ENCODE results near the gene CENPA.
"Not testable (repeated sequence)": the region's sequence is repeated elsewhere in the genome, so short reads cannot be mapped to it uniquely, and the experiment has no call there.

Gene CENPA

DNA sequence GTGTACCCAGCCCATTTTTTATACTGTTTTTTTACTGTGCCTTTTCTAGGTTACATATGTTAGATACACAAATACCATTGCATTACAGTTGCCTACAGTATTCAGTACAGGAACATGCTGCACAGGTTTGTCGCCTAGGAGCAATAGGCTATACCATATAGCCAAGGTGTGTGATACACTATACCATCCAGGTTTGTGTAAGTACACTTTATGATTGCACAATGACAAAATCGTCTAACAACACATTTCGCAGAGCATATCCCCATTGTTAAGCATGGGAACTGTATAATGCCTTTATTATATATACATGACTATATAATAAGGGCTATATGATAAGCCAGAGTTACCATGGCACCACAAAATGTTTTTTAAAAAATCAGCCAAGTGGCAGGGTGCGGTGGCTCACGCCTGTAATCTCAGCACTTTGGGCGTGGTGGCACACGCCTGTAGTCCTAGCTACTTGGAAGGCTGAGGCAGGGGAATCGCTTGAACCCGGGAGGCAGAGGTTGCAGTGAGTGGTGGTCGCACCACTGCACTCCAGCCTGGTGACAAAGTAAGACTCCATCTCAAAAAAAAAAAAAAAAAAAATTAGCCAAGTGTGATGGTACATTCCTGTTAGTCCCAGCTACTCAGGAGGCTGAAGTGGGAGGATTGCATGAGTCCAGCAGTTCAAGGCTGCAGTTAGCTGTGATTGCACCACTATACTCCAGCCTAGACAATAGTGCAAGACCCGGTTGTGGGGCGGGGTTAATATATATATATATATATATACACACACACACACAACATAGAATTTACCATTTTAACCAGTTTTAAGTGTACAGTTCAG lies 2.8 kb upstream of the CENPA start:
- no peak for DNase-seq
- intact Hi-C loops (cut with DNase I): no loop called here

DNA sequence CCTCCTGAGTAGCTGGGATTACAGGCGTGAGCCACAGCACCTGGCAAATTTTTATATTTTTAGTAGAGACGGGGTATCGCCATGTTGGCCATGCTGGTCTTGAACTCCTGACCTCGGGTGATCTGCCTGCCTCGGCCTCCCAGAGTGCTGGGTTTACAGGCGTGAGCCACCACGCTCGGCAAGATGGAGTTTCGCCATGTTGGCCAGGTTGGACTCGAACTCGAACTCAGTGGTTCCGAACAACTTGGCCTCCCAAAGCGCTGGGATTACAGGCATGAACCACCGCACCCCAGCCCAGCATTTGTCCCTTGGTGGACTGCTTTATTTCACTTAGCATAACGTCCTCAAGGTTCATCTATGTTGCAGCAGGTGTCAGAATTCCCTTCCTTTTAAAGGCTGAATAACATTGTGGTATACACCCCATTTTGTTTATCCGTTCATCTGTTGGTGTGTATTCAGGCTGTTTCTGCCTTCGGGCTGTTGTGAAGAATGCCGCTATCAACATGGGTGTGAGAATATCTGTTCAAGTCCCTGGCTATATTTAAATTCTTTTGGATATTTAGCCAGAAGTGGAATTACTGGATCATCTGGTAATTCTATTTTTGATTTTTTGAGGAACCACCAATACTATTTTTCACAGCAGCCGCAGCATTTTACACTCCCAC lies 1.2 kb upstream of the CENPA start:
- peak in 1 of 10 donors; percentile 69 for DNase-seq
- intact Hi-C loops (cut with DNase I): no loop called here

DNA sequence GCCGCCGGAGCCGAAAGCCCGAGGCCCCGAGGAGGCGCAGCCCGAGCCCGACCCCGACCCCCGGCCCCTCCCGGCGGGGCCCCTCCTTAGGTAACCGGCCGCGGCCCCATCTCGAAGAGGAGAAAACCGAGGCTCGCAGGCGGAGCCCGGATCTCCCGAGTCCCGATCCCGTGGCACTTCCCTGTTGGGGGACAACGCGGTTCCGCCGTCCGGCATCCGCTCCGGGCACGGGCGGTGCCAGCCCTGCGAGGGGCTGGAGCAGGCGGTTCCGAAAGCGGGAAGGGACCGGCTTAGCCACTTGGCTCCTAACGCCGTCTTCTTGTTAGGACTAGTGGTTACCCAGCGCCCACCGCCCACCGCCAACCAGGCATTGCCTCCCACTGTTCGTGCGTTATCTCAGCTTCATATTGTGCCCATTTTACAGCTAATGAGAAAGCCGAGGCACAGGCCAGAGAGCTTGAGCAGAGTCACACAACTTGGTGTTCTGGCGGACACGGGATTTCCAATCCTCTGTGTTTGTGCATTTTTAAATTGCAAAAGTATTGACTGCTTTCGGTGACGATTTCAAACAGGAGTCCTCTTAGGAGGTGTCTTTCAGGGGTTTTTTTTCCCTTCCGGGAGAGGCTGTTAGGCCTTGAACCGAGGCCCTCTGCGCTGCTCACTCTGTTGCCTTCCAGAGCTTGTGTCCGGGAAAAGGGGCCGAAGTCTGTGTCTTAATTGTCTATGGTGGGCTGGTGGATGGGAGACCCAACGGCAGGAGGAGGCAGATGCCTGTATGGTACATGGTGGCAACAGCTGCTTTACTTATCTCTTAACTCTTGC lies 562 bp downstream of the CENPA start:
- intact Hi-C loops (cut with DNase I): no loop called here
- DNase-seq: peak in 1 of 10 donors; percentile 71

DNA sequence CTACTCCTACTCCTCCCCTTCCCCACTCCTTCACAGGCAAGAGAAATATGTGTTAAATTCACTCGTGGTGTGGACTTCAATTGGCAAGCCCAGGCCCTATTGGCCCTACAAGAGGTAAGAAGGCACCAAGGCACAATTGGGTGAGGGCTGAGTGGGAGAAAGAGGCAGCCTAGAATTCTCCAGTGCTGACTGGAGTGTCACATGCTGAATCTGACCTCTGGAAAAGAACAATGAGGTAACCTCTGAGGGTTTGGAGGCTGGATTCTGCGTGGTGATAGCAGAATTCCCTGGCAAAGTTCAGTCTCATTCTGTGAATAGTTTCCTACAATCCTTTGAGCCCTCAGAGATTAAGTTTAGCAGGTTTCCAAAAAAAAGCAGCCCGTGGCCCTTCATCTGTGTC lies 6.9 kb downstream of the CENPA start:
- DNase-seq: no peak
- intact Hi-C loops (cut with DNase I): no loop called here

DNA sequence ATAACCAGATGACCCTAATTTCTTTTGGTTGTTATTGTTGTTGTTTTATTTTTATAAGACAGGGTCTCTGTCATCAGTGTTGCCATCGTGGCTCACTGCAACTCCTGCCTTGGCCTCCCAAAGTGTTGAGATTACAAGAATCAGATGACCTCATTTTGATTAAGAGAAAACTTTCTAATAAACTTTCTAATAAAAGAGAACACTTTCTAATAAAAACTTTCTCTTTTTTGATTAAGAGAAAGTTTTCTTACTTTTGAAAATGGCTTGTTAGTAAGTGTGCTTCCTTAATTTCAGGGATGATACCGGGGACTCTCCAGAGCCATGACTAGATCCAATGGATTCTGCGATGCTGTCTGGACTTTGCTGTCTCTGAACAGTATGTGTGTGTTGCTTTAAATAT lies 7.7 kb downstream of the CENPA start:
- DNase-seq: no peak
- intact Hi-C loops (cut with DNase I): no loop called here

DNA sequence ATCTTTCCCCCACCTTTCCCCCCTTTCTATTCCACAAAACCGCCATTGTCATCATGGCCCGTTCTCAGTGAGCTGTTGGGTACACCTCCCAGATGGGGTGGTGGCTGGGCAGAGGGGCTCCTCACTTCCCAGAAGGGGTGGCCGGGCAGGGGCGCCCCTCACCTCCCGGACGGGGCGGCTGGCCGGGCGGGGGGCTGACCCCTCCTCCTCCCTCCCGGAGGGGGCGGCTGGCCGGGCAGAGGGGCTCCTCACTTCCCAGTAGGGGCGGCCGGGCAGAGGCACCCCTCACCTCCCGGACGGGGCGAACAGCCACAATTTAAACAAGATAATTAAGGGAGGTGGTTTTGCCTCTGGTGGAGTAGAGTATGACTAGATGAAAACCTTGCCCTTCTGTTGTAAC lies 9.3 kb downstream of the CENPA start:
- DNase-seq; intact Hi-C loops (cut with DNase I): not testable (repeated sequence)

DNA sequence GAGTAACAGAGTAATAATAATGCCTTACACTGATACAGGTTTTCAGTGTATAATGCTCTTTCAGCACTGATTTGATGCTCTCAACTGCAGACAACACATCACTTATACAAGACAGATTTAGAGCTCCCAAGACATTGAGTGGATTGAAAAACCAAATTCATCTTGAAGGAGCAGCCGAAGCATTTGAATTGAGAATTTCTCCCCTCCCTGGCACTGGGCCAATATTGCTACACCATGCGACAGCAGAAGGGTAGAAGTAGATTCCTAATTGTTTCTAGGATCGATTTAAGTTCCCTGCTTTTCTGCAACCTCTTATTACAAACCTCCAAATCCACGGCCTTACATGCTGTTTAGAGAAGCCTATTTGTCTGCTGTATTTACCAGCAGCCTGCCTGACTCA lies 15.5 kb downstream of the CENPA start:
- intact Hi-C loops (cut with DNase I): no loop called here
- no peak for DNase-seq

DNA sequence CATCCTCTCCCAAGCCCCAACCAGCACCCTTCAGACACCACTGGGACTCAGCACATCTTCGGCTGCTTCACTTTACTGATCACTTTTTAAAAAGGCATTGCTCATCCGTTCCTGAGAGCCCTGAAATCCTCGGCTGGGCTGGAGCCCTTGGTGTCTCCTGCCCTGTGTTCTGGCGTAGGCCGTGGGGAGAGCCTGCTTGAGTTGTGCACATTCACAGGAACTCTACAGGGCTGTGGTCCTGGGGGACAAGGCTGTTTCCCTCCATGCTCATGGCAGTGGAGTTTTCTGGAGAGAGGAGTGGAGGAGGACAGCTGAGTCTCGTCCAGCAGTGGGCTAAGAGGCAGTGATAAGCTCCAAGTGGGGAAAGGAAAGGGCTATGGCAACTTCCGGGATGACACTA lies 15.9 kb downstream of the CENPA start:
- no peak for DNase-seq

DNA sequence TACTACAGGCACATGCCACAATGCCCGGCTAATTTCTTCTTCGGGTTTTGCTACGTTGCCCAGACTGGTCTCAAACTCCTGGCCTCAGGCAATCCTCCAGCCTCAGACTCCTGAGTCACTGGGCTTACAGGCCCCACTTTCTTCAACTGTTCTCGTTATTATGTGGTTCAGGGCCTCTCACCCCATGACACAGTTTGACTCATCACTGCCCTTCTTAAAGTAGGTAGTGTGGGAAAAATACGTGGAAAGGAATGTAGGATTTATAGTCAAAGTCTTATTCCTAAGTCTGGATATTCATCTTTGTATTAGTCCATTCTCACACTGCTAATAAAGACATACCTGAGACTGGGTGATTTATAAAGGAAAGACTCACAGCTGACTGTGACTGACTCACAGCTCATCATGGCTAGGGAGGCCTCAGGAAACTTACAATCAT lies 19.4 kb downstream of the CENPA start:
- no peak for DNase-seq
- intact Hi-C loops (cut with DNase I): no loop called here

More for the DNA sequence above, 15.9 kb downstream of the CENPA start:
- intact Hi-C loops (cut with DNase I): no loop called here

DNA sequence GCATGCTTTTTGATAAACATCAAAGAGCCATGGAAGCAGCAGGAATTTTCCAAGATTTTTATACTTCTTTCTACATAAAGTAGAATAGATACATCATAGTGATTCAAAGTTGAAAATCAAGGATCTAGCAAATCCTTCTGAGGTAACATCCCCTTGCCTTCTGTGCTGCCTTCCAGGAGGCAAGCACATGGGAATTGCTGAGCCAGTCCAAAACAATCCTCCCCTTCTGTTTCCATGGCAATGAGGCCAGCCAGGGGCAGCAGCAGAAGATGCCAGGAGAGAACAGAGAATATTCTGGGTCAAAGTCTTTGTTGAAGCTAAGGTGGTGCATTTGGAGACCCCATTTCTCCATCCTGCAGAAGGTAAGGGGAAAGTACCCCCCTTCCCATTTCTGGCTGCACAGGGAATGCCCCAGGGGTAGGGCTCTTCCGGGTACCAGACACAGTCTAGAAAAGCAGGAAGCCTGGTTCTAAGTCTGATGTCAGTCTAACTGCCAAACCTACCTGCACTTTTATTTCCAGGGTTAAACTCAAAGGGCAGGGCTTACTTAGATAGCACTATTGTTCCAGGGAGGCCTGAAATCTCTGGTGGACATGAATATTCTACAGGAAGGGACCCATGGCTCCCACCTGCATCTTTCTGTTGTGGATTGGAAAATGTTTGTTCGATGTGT lies 22.1 kb downstream of the CENPA start:
- intact Hi-C loops (cut with DNase I): no loop called here
- DNase-seq: no peak

DNA sequence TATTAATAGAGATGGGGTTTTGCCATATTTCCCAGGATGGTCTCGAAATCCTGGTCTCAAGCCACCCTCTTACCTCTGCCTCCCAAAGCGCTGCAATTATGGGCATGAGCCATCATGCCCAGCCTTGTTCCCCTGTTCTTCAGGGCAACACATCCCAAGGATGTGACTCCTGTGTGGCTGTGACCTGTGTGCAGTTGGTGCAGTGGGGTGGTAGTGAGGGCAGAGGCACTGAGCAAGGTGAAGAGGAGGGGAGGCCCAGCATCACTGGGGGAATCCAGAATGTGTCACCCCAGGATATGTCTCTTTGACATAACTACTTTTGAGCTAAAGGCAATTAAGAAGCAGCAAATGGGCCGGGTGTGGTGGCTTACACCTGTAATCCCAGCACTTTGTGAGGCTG lies 23.4 kb downstream of the CENPA start:
- no peak for DNase-seq
- intact Hi-C loops (cut with DNase I): no loop called here

DNA sequence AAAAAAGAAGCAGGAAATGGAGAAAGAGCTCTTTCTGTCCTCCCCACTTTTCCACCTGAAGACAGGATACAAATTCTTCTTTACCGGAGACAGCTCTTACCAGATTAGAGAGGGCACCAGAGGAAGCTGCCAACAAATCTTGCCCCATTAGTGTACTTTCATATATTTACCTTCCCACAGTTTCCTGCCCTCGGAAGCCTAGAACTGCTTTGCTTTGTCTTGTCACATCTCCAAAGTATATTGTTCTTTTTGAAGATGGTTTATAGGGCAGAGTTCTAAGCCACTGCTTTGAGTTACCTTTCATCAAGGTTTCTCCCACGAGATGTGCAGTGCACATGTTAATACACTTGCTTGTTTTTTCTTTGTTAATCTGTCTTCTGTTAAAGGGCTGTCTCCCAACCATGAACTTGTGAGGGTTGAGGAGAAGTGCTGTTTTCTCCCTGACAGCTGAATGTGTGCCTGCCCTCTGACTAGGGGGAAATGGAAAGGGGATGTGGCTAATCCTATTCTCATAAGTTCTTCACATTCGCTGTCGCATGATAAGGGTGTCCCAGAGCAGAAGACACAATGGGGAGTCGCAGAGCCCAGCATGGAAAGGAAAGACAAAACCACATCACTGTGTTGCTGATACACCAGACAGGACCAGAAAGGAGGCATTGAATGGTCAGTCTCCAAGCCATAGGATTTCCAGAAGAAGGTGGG lies 24.2 kb downstream of the CENPA start:
- peak in 2 of 10 donors; percentile 4 to 36 for DNase-seq
- intact Hi-C loops (cut with DNase I): no loop called here

DNA sequence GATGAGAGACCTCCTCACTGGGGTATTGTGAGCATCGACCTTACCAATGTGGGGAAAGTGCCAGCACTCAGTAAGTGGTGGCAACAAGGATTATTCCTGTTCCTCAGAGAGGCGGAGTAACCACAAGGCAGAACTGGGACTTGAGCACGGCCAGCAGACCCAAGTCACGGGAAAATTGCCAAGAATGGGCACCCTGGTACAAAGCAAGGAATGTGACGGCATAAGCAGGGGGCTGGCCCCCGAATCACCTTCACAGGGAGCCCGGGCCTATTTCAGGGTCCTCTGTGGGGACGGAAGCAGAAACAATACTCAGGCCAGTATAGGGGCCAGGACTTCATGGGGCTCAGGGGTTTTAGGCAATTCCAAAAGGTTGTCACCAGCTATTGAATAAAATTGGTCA lies 25.4 kb downstream of the CENPA start:
- peak in 1 of 10 donors; percentile 57 for DNase-seq
- intact Hi-C loops (cut with DNase I): loop anchor here (1.0 kb wide), 1 partner anchor 42 kb away; no protein-coding TSS in a partner anchor

DNA sequence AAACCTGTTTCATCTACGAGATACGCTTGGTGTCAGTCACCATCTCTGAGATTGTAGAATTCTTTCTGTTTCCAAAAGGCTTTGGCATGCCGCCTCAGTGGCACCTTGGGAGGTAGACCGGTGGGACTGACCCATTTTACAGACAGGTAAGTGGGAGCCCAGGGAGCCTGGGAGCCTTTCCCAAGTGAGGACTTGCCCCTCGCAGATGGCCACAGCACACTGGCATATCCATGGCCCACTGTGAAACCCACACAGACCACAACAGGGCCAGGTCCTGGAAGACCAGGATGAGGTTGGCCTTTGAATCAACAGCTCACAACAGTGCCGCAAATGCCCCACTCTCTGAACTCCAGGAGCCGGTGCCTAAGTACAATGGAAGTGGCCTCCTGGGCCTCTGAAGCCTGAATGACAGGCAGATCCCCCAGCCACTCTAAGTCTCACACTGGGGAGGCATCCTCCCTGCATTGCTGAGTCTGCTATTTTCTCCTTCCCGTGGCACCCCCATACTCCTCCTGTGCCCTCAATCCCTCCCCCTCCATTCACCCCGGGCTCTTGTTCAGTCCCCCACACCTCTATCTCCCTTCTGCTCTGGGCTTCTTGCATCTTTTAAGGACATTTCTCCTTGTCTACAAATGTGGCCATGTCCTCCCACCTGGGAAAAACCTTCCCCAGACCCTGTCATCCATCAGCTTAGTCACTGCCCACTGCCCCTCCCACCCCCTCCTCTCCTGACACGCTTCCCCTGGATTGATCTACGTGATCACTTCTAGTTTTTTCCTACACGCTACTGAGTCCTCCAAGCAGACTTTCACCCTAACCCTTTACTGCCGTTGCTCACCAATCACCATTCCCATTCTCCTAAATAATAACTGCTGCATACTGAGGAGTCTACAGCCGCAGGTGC lies 26.2 kb downstream of the CENPA start:
- intact Hi-C loops (cut with DNase I): loop anchor here (1.0 kb wide), 1 partner anchor 43 kb away; no protein-coding TSS in a partner anchor
- peak in 1 of 10 donors; percentile 67 for DNase-seq

DNA sequence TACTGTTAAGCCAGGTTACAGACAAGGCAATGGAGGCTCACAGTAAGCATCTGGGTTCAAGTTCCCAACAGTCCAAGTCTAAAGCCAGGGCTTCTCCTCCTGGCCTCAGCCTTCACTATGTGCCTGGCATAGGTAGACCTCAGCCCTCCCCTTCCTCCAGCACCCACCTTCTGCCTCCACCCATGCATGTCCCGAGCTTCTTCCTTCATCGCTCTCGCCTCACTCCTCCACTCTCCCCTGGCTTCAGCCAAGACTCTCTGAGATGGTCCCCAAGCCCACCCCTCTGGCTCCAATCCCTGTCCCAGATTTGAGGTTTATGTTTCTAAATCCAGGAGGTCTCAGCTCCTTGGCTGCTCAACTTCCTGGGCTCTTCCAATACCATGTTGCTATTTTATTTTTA lies 26.9 kb downstream of the CENPA start:
- intact Hi-C loops (cut with DNase I): no loop called here
- no peak for DNase-seq

DNA sequence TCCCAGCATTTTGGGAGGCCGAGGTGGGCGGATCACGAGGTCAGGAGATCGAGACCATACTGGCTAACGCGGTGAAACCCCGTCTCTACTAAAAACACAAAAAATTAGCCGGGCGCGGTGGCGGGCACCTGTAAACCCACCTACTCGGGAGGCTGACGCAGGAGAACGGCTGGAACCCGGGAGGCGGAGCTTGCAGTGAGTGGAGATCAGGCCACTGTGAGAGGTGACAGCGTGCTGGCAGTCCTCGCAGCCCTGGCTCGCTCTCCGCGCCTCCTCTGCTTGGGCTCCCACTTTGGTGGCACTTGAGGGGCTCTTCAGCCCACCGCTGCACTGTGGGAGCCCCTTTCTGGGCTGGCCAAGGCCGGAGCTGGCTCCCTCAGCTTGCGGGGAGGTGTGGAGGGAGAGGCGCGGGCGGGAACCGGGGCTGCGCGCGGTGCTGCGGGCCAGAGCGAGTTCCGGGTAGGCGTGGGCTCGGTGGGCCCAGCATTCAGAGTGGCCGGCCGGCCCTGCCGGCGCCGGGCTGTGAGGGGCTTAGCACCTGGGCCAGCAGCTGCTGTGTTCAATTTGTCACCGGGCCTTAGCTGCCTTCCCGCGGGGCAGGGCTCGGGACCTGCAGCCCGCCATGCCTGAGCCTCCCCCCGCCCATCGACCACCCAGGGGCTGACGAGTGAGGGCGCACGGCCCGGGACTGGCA lies 28.4 kb downstream of the CENPA start:
- intact Hi-C loops (cut with DNase I); DNase-seq: not testable (repeated sequence)

DNA sequence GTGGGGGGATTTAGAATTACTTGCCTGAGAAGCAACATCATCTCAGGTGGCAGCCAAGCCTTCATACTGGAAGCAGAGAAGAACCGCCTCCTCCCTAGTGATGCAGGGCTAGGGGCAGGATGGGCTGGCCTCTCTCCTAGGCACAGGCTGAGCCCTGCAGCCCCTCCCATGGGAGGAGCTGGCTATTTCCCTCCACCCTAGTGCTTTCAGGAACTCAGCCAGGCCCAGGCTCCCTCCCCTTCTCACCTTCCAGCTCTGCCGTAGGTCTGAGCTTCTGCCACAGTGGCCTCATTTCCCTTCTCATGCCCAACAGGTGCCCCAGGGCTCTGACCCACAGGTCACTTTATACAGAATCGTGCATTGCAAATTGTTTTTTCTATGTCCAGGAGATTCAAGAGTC lies 31.0 kb downstream of the CENPA start:
- intact Hi-C loops (cut with DNase I): no loop called here
- no peak for DNase-seq

DNA sequence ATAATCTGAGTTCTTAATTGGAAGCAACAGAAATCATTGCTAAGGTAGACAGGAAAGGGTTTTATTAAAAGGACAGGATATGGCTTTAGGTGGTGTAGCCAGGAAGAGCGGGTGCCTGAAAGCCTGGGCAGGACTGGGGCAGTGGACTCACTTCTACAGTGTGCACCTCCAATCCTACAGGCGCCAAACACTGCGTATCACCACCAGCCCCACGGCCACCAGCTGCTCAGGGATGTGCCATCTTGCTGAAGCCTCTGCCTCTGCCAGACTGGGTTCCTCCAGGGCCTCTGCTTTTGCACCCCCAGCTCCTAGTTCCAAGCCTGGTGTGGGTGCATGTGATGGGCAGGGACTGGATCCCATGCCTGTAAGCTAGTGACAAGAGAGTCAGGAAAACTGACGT lies 32.4 kb downstream of the CENPA start:
- intact Hi-C loops (cut with DNase I): no loop called here
- DNase-seq: no peak
